ENCODE results near the gene MELTF. TPM values are rescaled to one million over a fixed set of nuclear protein-coding genes. Genes with fewer than 3 reads are reported as not detected.

MELTF gene
- total RNA-seq, 4 donors from 2014 or later = 5.0 to 11.5 (median 9.0) TPM

GRCh38 chr3:197050511-197050910 is 20.9 kb upstream of the MELTF start:
- H3K36me3 ChIP-seq = peaks cover 0 to 90% of the 10 kb centered on the region in 2 donors
- no peak for TF ChIP-seq EP300 (IDR thresholded peaks at IDR 0.05)
- no peak for TF ChIP-seq POLR2AphosphoS5 (IDR thresholded peaks at IDR 0.05)
- no peak for TF ChIP-seq CTCF (IDR thresholded peaks at IDR 0.05)
- TF ChIP-seq POLR2A (IDR thresholded peaks at IDR 0.05) = no peak
- no peaks in the 10 kb centered on the region for H3K9me3 ChIP-seq
- no peak overlapping the region for H3K4me3 ChIP-seq
- no peaks in the 10 kb centered on the region for H3K4me1 ChIP-seq
- no peaks in the 10 kb centered on the region for H3K27me3 ChIP-seq
- no peak overlapping the region for H3K27ac ChIP-seq
- no peak for ATAC-seq
- 87 to 90% methylated on average over 2 of the region's 2 CpGs for WGBS, 2 donors (ENCODE audit: low coverage in 1 of 2)

GRCh38 chr3:197042539-197042938 is 12.9 kb upstream of the MELTF start:
- peaks cover 0 to 36% of the 10 kb centered on the region in 2 donors for H3K36me3 ChIP-seq
- ATAC-seq = no peak
- H3K4me1 ChIP-seq = peaks cover 0 to 9% (median 0%) of the 10 kb centered on the region in 3 donors
- no peak for TF ChIP-seq CTCF (IDR thresholded peaks at IDR 0.05)
- no peak for TF ChIP-seq EP300 (IDR thresholded peaks at IDR 0.05)
- no peak for TF ChIP-seq POLR2A (IDR thresholded peaks at IDR 0.05)
- TF ChIP-seq POLR2AphosphoS5 (IDR thresholded peaks at IDR 0.05) = no peak
- no peaks in the 10 kb centered on the region for H3K27me3 ChIP-seq
- no peak overlapping the region for H3K4me3 ChIP-seq
- WGBS, 2 donors (ENCODE audit: low coverage in 1 of 2) = 77 to 79% methylated on average over 4 of the region's 4 CpGs
- no peaks in the 10 kb centered on the region for H3K9me3 ChIP-seq
- H3K27ac ChIP-seq = no peak overlapping the region

GRCh38 chr3:197041875-197042488 is 12.4 kb upstream of the MELTF start:
- Histone ChIP-seq H3K4me1 (peaks cover 0 to 9% (median 0%) of the 10 kb centered on the region in 3 donors), H3K9me3 (no peaks in the 10 kb centered on the region), H3K4me3 (no peak overlapping the region), H3K27ac (no peak overlapping the region), H3K27me3 (no peaks in the 10 kb centered on the region), H3K36me3 (peaks cover 0 to 36% of the 10 kb centered on the region in 2 donors)
- ATAC-seq = no peak
- WGBS, 2 donors (ENCODE audit: low coverage in 1 of 2) = 31 to 56% methylated on average over 5 to 6 of the region's 6 CpGs
- no peak for TF ChIP-seq EP300 (IDR thresholded peaks at IDR 0.05)

GRCh38 chr3:197040658-197041057 is 11.0 kb upstream of the MELTF start:
- peaks cover 0 to 24% of the 10 kb centered on the region in 2 donors for H3K36me3 ChIP-seq
- H3K4me3 ChIP-seq = no peak overlapping the region
- no peak for ATAC-seq
- peaks cover 0 to 9% (median 0%) of the 10 kb centered on the region in 3 donors for H3K4me1 ChIP-seq
- TF ChIP-seq POLR2AphosphoS5 (IDR thresholded peaks at IDR 0.05) (no peak), CTCF (IDR thresholded peaks at IDR 0.05) (no peak), POLR2A (IDR thresholded peaks at IDR 0.05) (no peak), EP300 (IDR thresholded peaks at IDR 0.05) (no peak)
- 45 to 57% methylated on average over 4 of the region's 4 CpGs for WGBS, 2 donors (ENCODE audit: low coverage in 1 of 2)
- H3K27me3 ChIP-seq = no peaks in the 10 kb centered on the region
- no peaks in the 10 kb centered on the region for H3K9me3 ChIP-seq
- H3K27ac ChIP-seq = no peak overlapping the region

- H3K9me3 ChIP-seq = no peaks in the 10 kb centered on the region
- 80 to 84% methylated on average over 7 to 9 of the region's 14 CpGs for WGBS, 2 donors (ENCODE audit: low coverage in 1 of 2)
- TF ChIP-seq EP300 (IDR thresholded peaks at IDR 0.05) (no peak), POLR2AphosphoS5 (IDR thresholded peaks at IDR 0.05) (no peak), POLR2A (IDR thresholded peaks at IDR 0.05) (no peak), CTCF (IDR thresholded peaks at IDR 0.05) (no peak)
- H3K27ac ChIP-seq = no peak overlapping the region
- H3K36me3 ChIP-seq = peaks cover 0 to 6% of the 10 kb centered on the region in 2 donors
- no peak overlapping the region for H3K4me3 ChIP-seq
- H3K4me1 ChIP-seq = peaks cover 0 to 9% (median 0%) of the 10 kb centered on the region in 3 donors
- ATAC-seq = no peak
- H3K27me3 ChIP-seq = no peaks in the 10 kb centered on the region
These were observed 9.3 kb upstream of the MELTF start for GRCh38 chr3:197038679-197039462.

Data from gastroesophageal sphincter (tissue), 4 donors.